Neural cell (in vitro differentiated cells): ENCODE results near the gene NDUFA8.

Experiments used
- EP300 ChIP-seq: fragments of 450-650 bp; conservative IDR thresholded peaks from 2 replicates; pipeline ENCODE4 v1.6.1; 2014; ENCODE audit warnings: antibody characterized with exemption, mild to moderate bottlenecking, moderate library complexity; ENCODE audit not compliant: poor library complexity, severe bottlenecking
- EZH2 ChIP-seq: fragments of 200-600, 300-800 bp; shearing (Covaris generic), sonication (generic); IDR thresholded peaks from 2 replicates; pipeline ENCODE4 v1.6.1; 2014; ENCODE audit warnings: antibody characterized with exemption, low read length, borderline replicate concordance, mild to moderate bottlenecking; ENCODE audit not compliant: insufficient read depth, poor library complexity, severe bottlenecking
- RAD21 ChIP-seq: fragments of 450-650 bp; conservative IDR thresholded peaks from 2 replicates; pipeline ENCODE4 v1.6.1; 2014; ENCODE audit warnings: antibody characterized with exemption, mild to moderate bottlenecking, moderate library complexity
- SMC3 ChIP-seq: fragments of 450-650 bp; conservative IDR thresholded peaks from 2 replicates; pipeline ENCODE4 v1.6.1; 2014; ENCODE audit warnings: antibody characterized with exemption, mild to moderate bottlenecking, moderate library complexity; ENCODE audit not compliant: poor library complexity
- TAF1 ChIP-seq: IDR thresholded peaks from 2 replicates; pipeline ENCODE4 v1.6.1; 2012; ENCODE audit warnings: low read depth
- TF ChIP-seq, protein P1 (sequence below): fragments of 450-650 bp; IDR thresholded peaks from 2 replicates; pipeline ENCODE4 v1.5.1; 2014; ENCODE audit warnings: antibody characterized with exemption, mild to moderate bottlenecking, moderate library complexity; ENCODE audit not compliant: poor library complexity, severe bottlenecking
- TF ChIP-seq, protein P2 (sequence below): IDR thresholded peaks from 2 replicates; pipeline ENCODE4 v1.6.1; 2012; ENCODE audit warnings: borderline replicate concordance

DNA sequence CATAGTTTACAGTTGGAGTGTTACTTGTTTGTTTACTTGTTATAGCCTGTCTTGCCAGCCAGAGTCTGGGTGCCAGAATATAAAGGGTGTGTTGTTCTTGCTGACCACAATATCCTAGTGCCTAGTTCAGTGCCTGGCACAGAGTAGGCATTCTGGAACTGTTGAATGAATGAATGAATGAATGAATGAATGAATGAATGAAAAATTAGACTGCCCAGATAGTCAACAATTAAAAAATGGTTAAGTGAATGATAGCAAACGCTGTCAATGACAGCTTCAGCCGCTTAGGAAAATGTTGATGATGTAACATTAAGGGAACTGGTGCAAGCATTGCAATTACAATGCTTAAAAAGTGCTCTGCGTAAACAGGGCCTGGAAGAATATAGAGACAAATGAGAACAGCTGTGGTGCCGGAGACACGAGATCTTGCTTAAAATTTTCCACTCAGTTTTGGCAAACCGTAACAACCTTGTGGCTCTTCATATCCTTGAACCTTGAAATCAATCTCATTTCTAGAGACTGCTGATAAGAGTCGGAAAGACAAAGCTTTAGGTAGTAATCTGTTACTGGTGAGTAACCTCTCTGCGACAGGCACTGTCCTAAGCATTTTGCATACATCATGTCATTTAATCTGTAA lies 61.8 kb downstream of the NDUFA8 start:
- TF ChIP-seq, protein P1, sequence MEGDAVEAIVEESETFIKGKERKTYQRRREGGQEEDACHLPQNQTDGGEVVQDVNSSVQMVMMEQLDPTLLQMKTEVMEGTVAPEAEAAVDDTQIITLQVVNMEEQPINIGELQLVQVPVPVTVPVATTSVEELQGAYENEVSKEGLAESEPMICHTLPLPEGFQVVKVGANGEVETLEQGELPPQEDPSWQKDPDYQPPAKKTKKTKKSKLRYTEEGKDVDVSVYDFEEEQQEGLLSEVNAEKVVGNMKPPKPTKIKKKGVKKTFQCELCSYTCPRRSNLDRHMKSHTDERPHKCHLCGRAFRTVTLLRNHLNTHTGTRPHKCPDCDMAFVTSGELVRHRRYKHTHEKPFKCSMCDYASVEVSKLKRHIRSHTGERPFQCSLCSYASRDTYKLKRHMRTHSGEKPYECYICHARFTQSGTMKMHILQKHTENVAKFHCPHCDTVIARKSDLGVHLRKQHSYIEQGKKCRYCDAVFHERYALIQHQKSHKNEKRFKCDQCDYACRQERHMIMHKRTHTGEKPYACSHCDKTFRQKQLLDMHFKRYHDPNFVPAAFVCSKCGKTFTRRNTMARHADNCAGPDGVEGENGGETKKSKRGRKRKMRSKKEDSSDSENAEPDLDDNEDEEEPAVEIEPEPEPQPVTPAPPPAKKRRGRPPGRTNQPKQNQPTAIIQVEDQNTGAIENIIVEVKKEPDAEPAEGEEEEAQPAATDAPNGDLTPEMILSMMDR = no peak
- TF ChIP-seq EZH2 (no peak), TAF1 (no peak), RAD21 (no peak), EP300 (no peak), SMC3 (no peak)
- TF ChIP-seq, protein P2, sequence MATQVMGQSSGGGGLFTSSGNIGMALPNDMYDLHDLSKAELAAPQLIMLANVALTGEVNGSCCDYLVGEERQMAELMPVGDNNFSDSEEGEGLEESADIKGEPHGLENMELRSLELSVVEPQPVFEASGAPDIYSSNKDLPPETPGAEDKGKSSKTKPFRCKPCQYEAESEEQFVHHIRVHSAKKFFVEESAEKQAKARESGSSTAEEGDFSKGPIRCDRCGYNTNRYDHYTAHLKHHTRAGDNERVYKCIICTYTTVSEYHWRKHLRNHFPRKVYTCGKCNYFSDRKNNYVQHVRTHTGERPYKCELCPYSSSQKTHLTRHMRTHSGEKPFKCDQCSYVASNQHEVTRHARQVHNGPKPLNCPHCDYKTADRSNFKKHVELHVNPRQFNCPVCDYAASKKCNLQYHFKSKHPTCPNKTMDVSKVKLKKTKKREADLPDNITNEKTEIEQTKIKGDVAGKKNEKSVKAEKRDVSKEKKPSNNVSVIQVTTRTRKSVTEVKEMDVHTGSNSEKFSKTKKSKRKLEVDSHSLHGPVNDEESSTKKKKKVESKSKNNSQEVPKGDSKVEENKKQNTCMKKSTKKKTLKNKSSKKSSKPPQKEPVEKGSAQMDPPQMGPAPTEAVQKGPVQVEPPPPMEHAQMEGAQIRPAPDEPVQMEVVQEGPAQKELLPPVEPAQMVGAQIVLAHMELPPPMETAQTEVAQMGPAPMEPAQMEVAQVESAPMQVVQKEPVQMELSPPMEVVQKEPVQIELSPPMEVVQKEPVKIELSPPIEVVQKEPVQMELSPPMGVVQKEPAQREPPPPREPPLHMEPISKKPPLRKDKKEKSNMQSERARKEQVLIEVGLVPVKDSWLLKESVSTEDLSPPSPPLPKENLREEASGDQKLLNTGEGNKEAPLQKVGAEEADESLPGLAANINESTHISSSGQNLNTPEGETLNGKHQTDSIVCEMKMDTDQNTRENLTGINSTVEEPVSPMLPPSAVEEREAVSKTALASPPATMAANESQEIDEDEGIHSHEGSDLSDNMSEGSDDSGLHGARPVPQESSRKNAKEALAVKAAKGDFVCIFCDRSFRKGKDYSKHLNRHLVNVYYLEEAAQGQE = no peak
